ENCODE results near the gene SH3BP2. TPM values are rescaled to one million over a fixed set of nuclear protein-coding genes. Genes with fewer than 3 reads are reported as not detected.
A peak's percentile ranks its signal among the peaks of the same experiment; 100 is the strongest.

SH3BP2 gene
- total RNA-seq (2014; rRNA removed) = 16.9 and 17.4 TPM in 2 replicates
- Bru-seq, nascent RNA = percentile 50 among the genes with signal in this experiment
- percentile 60 among the genes with signal in this experiment for BruChase-seq, experiment 1, labeled RNA remaining after a 6-hour chase
- BruChase-seq, experiment 2, labeled RNA remaining after a 2-hour chase = percentile 62 among the genes with signal in this experiment
- long read RNA-seq, partial matches to known transcripts = 5 of 19 reads
- long read RNA-seq, other reads (novel, unspliced or antisense) = 13 of 19 reads

DNA sequence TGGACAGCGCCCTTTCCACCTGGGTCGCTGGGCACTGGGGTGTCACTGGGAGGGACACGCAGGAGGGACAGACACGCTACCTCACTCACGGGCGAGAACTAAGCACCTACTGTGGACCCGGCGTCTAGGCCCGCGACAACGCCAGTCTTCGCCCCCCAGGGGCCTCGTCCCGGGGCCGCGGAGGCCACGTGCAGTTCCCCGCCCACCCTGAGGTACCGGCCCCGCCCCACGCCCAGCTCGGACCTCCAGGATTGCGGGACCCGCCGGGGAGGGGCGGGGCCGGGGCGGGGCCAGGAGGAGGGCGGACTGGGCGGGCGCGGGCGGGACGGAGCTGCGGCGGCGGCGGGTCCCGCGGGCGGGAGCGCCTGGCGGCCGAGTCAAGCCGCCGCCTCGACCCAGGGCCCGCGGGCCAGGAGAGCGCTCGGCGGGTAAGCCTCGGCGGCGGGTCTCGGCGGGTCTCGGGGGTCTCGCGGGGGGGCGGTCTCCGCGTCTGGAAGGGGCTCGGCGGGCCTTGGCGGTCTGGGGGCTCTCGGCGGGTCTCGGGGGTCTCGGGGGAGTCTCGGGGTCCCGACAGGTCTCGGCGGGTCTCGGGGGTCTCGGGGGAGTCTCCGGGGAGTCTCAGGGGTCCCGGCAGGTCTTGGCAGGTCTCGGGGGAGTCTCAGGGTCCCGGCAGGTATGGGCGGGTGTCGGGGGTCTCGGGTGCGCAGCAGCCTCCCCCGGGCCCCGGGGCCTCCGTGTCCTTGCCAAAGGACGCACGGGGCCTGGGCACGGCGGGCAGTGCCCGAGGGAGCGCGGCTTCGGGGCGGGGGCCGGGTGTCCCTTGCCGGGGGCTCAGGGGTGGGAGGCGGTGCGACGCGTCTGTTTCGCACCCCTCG is at the start of gene SH3BP2:
Gene SH3BP2 (plus strand): TSS at position 375 of the 875 bp plus-strand sequence. CDS start 27,533 bp downstream, outside the sequence.
- intact Hi-C loops (cut with micrococcal nuclease) = no loop called here
- no peaks in the 10 kb centered on the region for H4K20me1 ChIP-seq (ENCODE audit: low read length)
- H3K36me3 ChIP-seq (ENCODE audit: low read depth, low read length) = no peaks in the 10 kb centered on the region
- TF ChIP-seq EZH2 (IDR thresholded peaks at IDR 0.05; ENCODE audit: low read length, unreplicated experiment) = no peak
- TF ChIP-seq CTCF (conservative IDR thresholded peaks at IDR 0.05; ENCODE audit: low read depth, low read length) = no peak
- no peak for TF ChIP-seq EZH2phosphoT487 (IDR thresholded peaks at IDR 0.05; ENCODE audit: borderline replicate concordance, low read length)
- H3K27me3 ChIP-seq (ENCODE audit: low read length) = no peaks in the 10 kb centered on the region
- H3K4me2 ChIP-seq (ENCODE audit: low read length) = peak within 1 kb of the TSS; percentile 83
- no peaks in the 10 kb centered on the region for H3K9me2 ChIP-seq (replicated peaks; ENCODE audit: low read length)
- H3K4me1 ChIP-seq (ENCODE audit: insufficient read depth, low read length) = peaks cover 26% of the 10 kb centered on the region
- no peaks in the 10 kb centered on the region for H3K79me2 ChIP-seq (ENCODE audit: low read length)
- no TSS peak for BruUV-seq (replicated peaks)
- ChIA-PET CTCF (no interaction called here), POLR2A (ENCODE audit: unreplicated experiment) (interaction anchor here (0.6 kb wide), 1 partner anchor 73 kb away, joined by 4 read pairs; no protein-coding TSS in a partner anchor)
- H3K27ac ChIP-seq (ENCODE audit: low read length) = no peak within 1 kb of the TSS
- no peaks in the 10 kb centered on the region for H3K9me3 ChIP-seq (ENCODE audit: low read length)
- DNase-seq (peak; percentile 59), ATAC-seq (peak; percentile 51)
- H3F3A ChIP-seq (ENCODE audit: low read length, unreplicated experiment) = no peaks in the 10 kb centered on the region
- peak within 1 kb of the TSS; percentile 49; the same call in 1 of the 2 replicates for H3K9ac ChIP-seq (ENCODE audit: low read length)
- peak within 1 kb of the TSS; percentile 67 for H3K4me3 ChIP-seq (ENCODE audit: low read length)
- peak within 1 kb of the TSS; percentile 55; the same call in 1 of the 2 replicates for H2AFZ ChIP-seq (ENCODE audit: low read length)

GRCh38 chr4:2743518-2744445 is 49.1 kb upstream of the SH3BP2 start:
- POLR2A ChIA-PET (ENCODE audit: unreplicated experiment) = no interaction called here
- Histone ChIP-seq H3K9me3 (ENCODE audit: low read length) (no peaks in the 10 kb centered on the region), H3K27ac (ENCODE audit: low read length) (no peak overlapping the region), H2AFZ (ENCODE audit: low read length) (no peak overlapping the region), H3K9ac (ENCODE audit: low read length) (no peak overlapping the region), H3K27me3 (ENCODE audit: low read length) (no peaks in the 10 kb centered on the region), H4K20me1 (ENCODE audit: low read length) (no peaks in the 10 kb centered on the region), H3K4me1 (ENCODE audit: insufficient read depth, low read length) (peaks cover 24% of the 10 kb centered on the region), H3K9me2 (replicated peaks; ENCODE audit: low read length) (no peaks in the 10 kb centered on the region), H3K79me2 (ENCODE audit: low read length) (0 out of 2 replicates have a peak, but pooled peaks cover under 1% of the 10 kb centered on the region), H3K4me2 (ENCODE audit: low read length) (no peak overlapping the region), H3K4me3 (ENCODE audit: low read length) (no peak overlapping the region), H3F3A (ENCODE audit: low read length, unreplicated experiment) (no peaks in the 10 kb centered on the region), H3K36me3 (ENCODE audit: low read depth, low read length) (peaks cover 11% of the 10 kb centered on the region; the same call in 1 of the 2 replicates)
- TF ChIP-seq EZH2 (IDR thresholded peaks at IDR 0.05; ENCODE audit: low read length, unreplicated experiment) = no peak
- no peak for TF ChIP-seq CTCF (conservative IDR thresholded peaks at IDR 0.05; ENCODE audit: low read depth, low read length)
- intact Hi-C loops (cut with micrococcal nuclease) = no loop called here
- DNase-seq (no peak), ATAC-seq (no peak)
- CTCF ChIA-PET = no interaction called here
- BruUV-seq (replicated peaks) = no TSS peak

Data from PC-3 (cell line).